Renal cortex interstitium (tissue), 3 donors: ENCODE results near the gene TJAP1. TPM values are rescaled to one million over a fixed set of nuclear protein-coding genes. Genes with fewer than 3 reads are reported as not detected.

ENCODE experiments used
- polyA plus RNA-seq, 3 donors: library from polyadenylated mRNA; unstranded; fragments of 120-200 nt; gene quantifications; one replicate each; pipeline ENCODE4 v1.2.1, GENCODE V29; 2013; ENCODE audit not compliant: insufficient read length in 3 of 3

TJAP1 gene
- polyA plus RNA-seq, 3 donors = 36.0 to 46.3 (median 39.8) TPM

Other genes starting within 250 kb of the TJAP1 start
- 10 to 100 TPM; 45.2 to 91.1 (median 85.0) TPM for gene DNPH1, start 248.1 kb upstream of the TJAP1 start, polyA plus RNA-seq
- under 1 TPM; 0.26 to 0.51 (median 0.29) TPM for gene TTBK1, start 234.1 kb upstream of the TJAP1 start, polyA plus RNA-seq
- 1 to 10 TPM in 1 of 3 donors, under 1 TPM in 2; 0.79 to 1.4 (median 0.81) TPM for gene SLC22A7, start 179.3 kb upstream of the TJAP1 start, polyA plus RNA-seq
- 1 to 10 TPM; 3.3 to 9.0 (median 3.7) TPM for gene CRIP3, start 168.7 kb upstream of the TJAP1 start, polyA plus RNA-seq
- gene ZNF318, start 107.9 kb upstream of the TJAP1 start, polyA plus RNA-seq = 10 to 100 TPM; 28.5 to 28.8 (median 28.5) TPM
- gene ABCC10, start 50.0 kb upstream of the TJAP1 start, polyA plus RNA-seq = 10 to 100 TPM; 16.9 to 27.6 (median 21.2) TPM
- 1 to 10 TPM in 2 of 3 donors, under 1 TPM in 1; 0.73 to 1.3 (median 1.0) TPM for gene DLK2, start 22.0 kb upstream of the TJAP1 start, polyA plus RNA-seq
- gene LRRC73, start 32.8 kb downstream of the TJAP1 start, polyA plus RNA-seq = 1 to 10 TPM in 2 of 3 donors, under 1 TPM in 1; 0.82 to 1.6 (median 1.2) TPM
- gene YIPF3, start 39.4 kb downstream of the TJAP1 start, polyA plus RNA-seq = 100 to 1,000 TPM; 136 to 163 (median 146) TPM
- 10 to 100 TPM; 36.9 to 43.6 (median 40.6) TPM for gene POLR1C, start 39.5 kb downstream of the TJAP1 start, polyA plus RNA-seq
- gene XPO5, start 98.5 kb downstream of the TJAP1 start, polyA plus RNA-seq = 10 to 100 TPM; 47.9 to 55.7 (median 50.7) TPM
- 10 to 100 TPM; 20.8 to 25.5 (median 25.3) TPM for gene POLH, start 98.6 kb downstream of the TJAP1 start, polyA plus RNA-seq
- 10 to 100 TPM; 50.0 to 62.0 (median 51.9) TPM for gene GTPBP2, start 151.7 kb downstream of the TJAP1 start, polyA plus RNA-seq
- 10 to 100 TPM; 25.4 to 27.9 (median 25.5) TPM for gene MAD2L1BP, start 158.3 kb downstream of the TJAP1 start, polyA plus RNA-seq
- gene RSPH9, start 167.5 kb downstream of the TJAP1 start, polyA plus RNA-seq = 1 to 10 TPM; 1.1 to 1.7 (median 1.7) TPM
- 10 to 100 TPM; 43.4 to 49.2 (median 48.0) TPM for gene MRPS18A, start 210.2 kb downstream of the TJAP1 start, polyA plus RNA-seq